Measurements from ENCODE around the gene JDP2. TPM values are rescaled to one million over a fixed set of nuclear protein-coding genes. Genes with fewer than 3 reads are reported as not detected.

The JDP2 gene
- total RNA-seq, 1 donor from 2014 or later: 58.4 TPM

DNA sequence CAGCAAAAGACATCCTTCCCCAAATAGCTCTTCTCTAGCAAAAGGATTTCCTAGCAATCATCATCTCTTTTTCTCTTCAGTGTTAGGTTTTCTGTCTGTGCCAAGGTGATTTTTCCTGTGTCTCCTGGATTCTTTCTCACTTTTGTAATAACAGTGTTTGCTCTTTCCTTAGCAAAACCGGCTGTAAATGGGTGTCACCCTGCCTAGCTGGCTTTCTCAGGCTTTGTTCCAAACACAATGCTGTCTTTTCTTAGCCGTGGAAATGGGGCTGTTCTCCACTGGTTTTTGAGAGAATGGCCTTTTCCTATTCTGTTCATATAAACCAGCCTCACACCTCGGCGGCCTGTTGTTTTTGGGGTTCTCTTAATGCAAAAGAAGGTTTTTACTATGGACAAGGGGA is 21.9 kb downstream of the JDP2 start:
- H3K27me3 ChIP-seq (ENCODE audit: control insufficient read depth, insufficient read depth, low read length): no peaks in the 10 kb centered on the region
- H3K4me3 ChIP-seq (ENCODE audit: low read depth, low read length): no peak overlapping the region
- no peak for DNase-seq (ENCODE audit: low read depth)
- H3K36me3 ChIP-seq (ENCODE audit: control insufficient read depth, insufficient read depth, low read length): peaks cover 12% of the 10 kb centered on the region
- TF ChIP-seq, protein P1, sequence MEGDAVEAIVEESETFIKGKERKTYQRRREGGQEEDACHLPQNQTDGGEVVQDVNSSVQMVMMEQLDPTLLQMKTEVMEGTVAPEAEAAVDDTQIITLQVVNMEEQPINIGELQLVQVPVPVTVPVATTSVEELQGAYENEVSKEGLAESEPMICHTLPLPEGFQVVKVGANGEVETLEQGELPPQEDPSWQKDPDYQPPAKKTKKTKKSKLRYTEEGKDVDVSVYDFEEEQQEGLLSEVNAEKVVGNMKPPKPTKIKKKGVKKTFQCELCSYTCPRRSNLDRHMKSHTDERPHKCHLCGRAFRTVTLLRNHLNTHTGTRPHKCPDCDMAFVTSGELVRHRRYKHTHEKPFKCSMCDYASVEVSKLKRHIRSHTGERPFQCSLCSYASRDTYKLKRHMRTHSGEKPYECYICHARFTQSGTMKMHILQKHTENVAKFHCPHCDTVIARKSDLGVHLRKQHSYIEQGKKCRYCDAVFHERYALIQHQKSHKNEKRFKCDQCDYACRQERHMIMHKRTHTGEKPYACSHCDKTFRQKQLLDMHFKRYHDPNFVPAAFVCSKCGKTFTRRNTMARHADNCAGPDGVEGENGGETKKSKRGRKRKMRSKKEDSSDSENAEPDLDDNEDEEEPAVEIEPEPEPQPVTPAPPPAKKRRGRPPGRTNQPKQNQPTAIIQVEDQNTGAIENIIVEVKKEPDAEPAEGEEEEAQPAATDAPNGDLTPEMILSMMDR (IDR thresholded peaks at IDR 0.05; ENCODE audit: insufficient read depth, low read length, severe bottlenecking): no peak
- no peak for FAIRE-seq

DNA sequence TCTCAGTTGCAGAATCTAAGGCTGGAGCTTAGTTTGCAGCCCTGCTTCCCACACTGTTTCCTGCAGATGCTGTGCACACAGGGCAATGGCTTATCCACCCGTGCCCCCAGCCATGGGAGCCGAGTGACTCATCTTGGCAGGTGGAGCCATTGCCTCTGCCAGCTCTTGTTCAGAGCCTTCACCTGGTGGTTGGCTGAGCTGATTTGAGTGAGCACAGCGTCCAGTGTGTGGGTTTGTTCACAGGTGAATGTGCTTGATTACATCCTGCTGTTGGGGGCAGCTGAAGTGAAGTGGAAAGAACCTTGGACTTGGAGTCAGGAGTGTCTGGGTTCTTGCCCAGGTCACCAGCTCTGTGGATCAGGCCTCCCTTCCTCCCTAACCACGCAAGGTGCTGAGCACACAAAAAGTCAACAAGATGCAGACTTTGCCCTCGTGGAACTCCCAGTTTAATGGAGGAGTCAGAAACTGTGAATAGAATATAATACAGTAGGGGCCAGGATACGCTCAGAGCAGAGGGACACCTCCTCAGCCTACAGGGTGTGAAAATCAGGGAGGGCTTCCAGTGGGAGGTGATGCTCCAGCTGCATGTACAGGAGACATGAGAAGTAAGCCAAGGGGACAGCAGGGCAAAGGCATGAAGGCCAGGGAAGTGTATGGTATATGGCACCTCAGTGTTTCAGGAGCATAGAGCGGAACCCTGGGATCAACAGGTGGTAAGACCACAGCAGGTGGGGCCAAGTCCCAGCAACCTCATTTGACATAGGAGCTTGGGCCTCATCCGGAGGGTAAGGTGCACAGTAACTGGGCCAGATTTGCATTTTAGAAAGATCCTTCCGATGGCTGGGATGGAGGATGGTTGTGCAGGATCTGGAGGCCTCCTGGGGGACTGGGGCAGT is 22.8 kb downstream of the JDP2 start:
- FAIRE-seq: peak; percentile 13
- DNase-seq (ENCODE audit: low read depth): peak; percentile 78
- TF ChIP-seq, protein P1 (IDR thresholded peaks at IDR 0.05; ENCODE audit: insufficient read depth, low read length, severe bottlenecking): peak; percentile 13
- no peak overlapping the region for H3K4me3 ChIP-seq (ENCODE audit: low read depth, low read length)
- H3K27me3 ChIP-seq (ENCODE audit: control insufficient read depth, insufficient read depth, low read length): no peaks in the 10 kb centered on the region
- peaks cover 9% of the 10 kb centered on the region for H3K36me3 ChIP-seq (ENCODE audit: control insufficient read depth, insufficient read depth, low read length)

DNA sequence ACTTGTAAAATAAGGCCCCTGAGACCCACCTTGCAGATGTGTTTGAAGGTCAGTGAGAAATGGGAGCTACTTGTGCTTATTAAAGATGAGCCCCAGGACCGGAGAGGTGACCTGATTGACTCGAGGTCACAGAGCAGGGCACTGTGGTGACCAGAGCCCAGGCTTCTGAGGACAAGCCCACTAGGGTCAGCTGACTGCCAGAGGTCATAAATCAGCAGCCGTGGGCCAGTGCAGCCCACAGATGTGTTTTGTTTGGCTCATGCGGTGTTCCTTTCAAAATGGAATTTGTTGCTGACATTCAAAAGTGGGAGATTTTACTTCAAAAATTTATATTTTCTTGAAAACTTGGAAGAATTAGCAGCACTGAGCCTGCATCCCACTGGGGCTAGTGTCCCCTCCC is 24.5 kb downstream of the JDP2 start:
- H3K36me3 ChIP-seq (ENCODE audit: control insufficient read depth, insufficient read depth, low read length): peaks cover 14% of the 10 kb centered on the region
- TF ChIP-seq, protein P1 (IDR thresholded peaks at IDR 0.05; ENCODE audit: insufficient read depth, low read length, severe bottlenecking): no peak
- no peak for FAIRE-seq

DNA sequence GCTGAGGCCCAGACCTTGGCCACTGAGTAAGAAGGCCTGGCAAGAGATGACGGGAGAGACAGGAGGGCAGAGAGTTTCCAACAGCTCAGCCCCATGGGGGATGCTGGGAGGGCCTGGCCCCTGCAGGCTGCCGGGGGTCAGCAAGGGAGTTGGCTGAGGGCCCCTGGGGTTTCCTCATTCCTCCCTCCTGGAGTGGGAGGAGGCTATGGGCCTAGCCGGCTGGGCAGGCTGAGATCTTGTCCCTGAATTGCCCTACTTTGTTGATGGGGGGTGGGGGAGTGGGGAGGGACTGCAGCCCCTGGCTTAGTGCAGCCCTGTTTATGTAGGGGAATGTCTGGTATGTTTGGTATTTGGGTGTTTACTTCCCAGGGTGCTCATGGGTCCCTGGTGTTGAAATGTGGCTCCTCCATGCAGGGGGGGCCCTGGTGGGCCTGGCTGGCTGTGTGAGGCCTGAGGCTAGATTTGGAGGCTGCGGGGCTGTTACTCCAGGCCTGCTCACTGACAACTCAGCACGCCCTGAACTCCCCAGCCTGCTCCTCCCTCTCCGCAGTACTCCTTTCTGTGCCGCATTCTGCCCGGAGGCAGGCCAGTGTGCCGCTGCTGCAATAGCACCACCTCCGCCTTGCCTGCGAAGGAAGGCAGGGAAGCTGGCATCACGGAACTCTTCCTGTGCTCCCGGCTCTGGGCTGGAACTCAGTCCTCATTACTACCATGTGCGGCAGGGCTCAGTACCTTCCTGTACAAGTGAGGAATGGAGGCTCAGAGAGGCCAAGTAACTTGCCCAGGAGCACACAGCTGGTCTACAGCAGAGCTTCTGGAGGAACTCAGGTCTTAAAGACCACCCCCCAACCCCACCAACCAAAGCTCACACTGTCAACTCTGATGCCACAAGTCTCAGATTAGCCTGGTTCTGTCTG is 25.3 kb downstream of the JDP2 start:
- FAIRE-seq: no peak
- H3K36me3 ChIP-seq (ENCODE audit: control insufficient read depth, insufficient read depth, low read length): peaks cover 15% of the 10 kb centered on the region
- DNase-seq (ENCODE audit: low read depth): peak; percentile 87
- no peaks in the 10 kb centered on the region for H3K27me3 ChIP-seq (ENCODE audit: control insufficient read depth, insufficient read depth, low read length)
- no peak overlapping the region for H3K4me3 ChIP-seq (ENCODE audit: low read depth, low read length)
- TF ChIP-seq, protein P1 (IDR thresholded peaks at IDR 0.05; ENCODE audit: insufficient read depth, low read length, severe bottlenecking): no peak

More for the DNA sequence above, 24.5 kb downstream of the JDP2 start:
- H3K4me3 ChIP-seq (ENCODE audit: low read depth, low read length): no peak overlapping the region
- H3K27me3 ChIP-seq (ENCODE audit: control insufficient read depth, insufficient read depth, low read length): no peaks in the 10 kb centered on the region
- DNase-seq (ENCODE audit: low read depth): no peak

DNA sequence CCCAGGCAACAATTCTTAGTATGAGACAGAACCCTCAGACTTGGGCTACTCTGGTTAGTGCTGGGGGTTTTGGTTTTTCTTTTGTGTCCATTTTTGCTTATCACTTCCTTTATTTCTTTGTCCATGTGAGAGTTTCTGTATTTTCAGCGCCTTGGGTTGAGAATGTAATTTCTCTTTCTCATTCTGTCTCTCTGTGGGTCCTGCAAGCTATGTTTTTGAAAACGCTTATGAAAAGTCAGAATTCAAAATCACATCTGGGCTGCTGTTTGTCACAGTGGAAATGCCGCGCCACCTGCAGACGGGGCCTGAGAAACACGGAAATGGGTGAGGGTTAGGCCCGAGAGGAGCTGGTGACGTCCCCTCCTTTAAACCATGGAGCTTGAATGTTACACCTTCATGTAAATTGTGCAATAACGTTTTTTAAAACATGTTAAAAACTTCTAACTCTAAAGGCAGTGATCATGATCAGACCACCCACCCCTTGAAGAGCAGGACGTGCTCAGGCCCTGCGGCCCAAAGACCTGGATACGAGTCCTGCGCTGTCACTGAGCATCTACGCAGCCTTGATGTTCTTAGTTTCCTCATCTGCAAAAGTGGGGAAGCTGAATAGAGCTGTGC is 26.1 kb downstream of the JDP2 start:
- Histone ChIP-seq H3K27me3 (ENCODE audit: control insufficient read depth, insufficient read depth, low read length) (no peaks in the 10 kb centered on the region), H3K36me3 (ENCODE audit: control insufficient read depth, insufficient read depth, low read length) (peaks cover 15% of the 10 kb centered on the region), H3K4me3 (ENCODE audit: low read depth, low read length) (no peak overlapping the region)
- TF ChIP-seq, protein P1 (IDR thresholded peaks at IDR 0.05; ENCODE audit: insufficient read depth, low read length, severe bottlenecking): no peak
- DNase-seq (ENCODE audit: low read depth) (no peak), FAIRE-seq (no peak)

All from bronchial epithelial cell (primary cell).